ENCODE results near the gene FILIP1. TPM values are rescaled to one million over a fixed set of nuclear protein-coding genes. Genes with fewer than 3 reads are reported as not detected.
A peak's percentile ranks its signal among the peaks of the same experiment; 100 is the strongest.

Gene FILIP1
- total RNA-seq, 4 donors from 2014 or later: 2.2 to 9.3 (median 5.1) TPM

DNA sequence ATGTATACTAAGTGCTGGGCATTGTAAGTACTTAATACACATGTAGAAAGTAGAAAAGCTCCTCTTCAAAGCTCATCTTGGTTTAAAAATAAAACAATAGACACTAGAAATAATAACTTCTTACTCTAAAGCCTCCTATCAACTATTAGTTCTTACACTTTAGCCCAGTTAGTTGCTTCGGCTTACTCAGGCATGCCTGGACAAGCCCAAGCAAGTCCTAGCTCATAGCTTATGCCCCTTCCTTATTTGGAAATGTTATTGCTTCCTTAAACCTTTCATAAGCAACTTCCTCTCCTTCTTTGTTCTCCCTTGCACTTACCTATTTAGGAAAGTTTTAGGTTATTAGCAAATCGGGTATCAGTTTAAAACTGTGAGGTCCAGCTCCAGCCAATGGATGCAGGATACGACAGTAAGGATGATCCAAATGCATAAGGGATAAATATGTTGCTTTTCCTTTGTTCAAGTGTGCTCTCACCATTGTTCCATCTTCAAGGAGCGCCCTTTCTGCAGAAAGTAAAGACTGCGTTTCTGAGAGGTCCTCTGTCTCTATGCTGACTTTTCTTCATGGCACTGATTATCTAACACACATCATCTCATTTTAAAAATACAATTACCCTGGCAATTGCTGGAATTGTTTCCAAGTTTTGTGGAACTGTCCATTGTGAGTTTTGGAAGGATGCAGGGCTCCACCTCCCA, 221.3 kb downstream of the FILIP1 start:
- Histone ChIP-seq H3K9me3 (no peaks in the 10 kb centered on the region), H3K4me1 (peaks cover 9 to 35% of the 10 kb centered on the region in 2 donors), H3K27ac (peak overlapping the region in 2 of 3 donors; percentile 3 to 12), H3K27me3 (no peaks in the 10 kb centered on the region), H3K4me3 (replicated peaks in 1 of 3) (no peak overlapping the region), H3K36me3 (no peaks in the 10 kb centered on the region)
- TF ChIP-seq POLR2A (IDR thresholded peaks at IDR 0.05): no peak
- TF ChIP-seq, protein P1, sequence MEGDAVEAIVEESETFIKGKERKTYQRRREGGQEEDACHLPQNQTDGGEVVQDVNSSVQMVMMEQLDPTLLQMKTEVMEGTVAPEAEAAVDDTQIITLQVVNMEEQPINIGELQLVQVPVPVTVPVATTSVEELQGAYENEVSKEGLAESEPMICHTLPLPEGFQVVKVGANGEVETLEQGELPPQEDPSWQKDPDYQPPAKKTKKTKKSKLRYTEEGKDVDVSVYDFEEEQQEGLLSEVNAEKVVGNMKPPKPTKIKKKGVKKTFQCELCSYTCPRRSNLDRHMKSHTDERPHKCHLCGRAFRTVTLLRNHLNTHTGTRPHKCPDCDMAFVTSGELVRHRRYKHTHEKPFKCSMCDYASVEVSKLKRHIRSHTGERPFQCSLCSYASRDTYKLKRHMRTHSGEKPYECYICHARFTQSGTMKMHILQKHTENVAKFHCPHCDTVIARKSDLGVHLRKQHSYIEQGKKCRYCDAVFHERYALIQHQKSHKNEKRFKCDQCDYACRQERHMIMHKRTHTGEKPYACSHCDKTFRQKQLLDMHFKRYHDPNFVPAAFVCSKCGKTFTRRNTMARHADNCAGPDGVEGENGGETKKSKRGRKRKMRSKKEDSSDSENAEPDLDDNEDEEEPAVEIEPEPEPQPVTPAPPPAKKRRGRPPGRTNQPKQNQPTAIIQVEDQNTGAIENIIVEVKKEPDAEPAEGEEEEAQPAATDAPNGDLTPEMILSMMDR (IDR thresholded peaks at IDR 0.05): no peak
- WGBS, 2 donors: 90 to 92% methylated on average over 5 of the region's 5 CpGs
- peak in 1 of 2 donors; percentile 24 for DNase-seq
- intact Hi-C loops (cut with DNase I): no loop called here

DNA sequence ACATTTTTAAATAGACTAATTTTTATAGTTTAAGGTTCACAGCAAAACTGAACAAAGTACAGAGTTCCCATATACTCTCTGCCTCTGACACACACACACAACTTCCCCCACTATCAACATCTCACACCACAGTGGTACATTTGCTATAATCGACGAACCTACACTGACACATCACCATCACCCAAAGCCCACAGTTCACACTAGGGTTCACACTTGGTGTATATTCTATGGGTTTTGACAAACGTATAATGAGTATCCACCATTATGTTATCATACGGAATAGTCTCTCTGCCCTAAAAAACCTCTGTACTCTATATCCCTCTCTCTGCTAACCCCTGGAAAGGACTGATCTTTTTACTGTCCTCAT, 224.6 kb downstream of the FILIP1 start:
- no peaks in the 10 kb centered on the region for H3K9me3 ChIP-seq
- no peaks in the 10 kb centered on the region for H3K27me3 ChIP-seq
- TF ChIP-seq, protein P1 (IDR thresholded peaks at IDR 0.05): no peak
- no peak for TF ChIP-seq POLR2A (IDR thresholded peaks at IDR 0.05)
- H3K4me1 ChIP-seq: peaks cover 19 to 26% of the 10 kb centered on the region in 2 donors
- 91 to 95% methylated on average over 4 of the region's 4 CpGs for WGBS, 2 donors
- H3K4me3 ChIP-seq (replicated peaks in 1 of 3): no peak overlapping the region
- DNase-seq: no peak
- H3K27ac ChIP-seq: no peak overlapping the region
- intact Hi-C loops (cut with DNase I): loop anchor here (10.0 kb wide), 1 partner anchor 256 kb away; no protein-coding TSS in a partner anchor
- peaks cover 0 to 4% of the 10 kb centered on the region in 2 donors for H3K36me3 ChIP-seq

DNA sequence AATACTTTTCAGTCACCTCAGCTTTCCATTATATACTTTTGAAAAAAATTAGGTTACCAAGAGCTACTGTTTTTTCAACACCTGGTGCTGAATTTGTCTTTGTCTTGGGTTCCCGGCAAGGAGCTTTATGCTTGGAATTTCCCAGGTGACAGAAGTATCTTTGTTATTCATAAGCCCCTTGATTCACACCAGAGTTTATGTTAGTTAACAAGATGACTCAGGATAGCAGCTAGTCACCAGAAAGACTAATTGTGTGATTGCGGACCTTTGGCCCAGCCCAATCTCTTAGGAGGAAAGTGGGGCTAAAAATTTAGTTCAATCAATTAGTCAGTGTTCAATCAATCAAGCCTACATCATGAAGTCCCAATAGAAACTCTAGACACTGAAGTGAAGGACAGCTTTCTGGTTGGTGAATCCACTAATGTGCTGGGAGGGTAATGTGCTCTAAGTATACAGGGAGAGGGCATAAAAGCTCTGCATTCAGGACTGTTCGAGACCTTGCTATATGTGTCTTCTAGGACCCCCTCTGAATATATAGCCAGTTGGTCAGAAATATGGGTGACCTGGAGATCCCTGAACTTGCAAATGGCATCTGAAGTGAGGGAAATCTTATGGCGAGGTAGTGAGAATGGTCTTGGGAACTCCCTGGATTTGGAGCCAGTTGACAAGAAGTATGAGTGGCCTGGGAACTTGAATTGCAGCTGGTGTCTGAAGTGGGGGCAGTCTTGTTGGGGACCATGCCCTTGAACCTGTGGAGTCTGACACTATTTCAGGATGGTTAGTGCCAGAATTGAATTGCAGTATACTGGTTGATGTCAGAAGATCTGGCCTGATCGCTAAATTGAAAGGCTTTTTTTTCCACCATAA, 225.2 kb downstream of the FILIP1 start:
- Histone ChIP-seq H3K36me3 (peaks cover 0 to 5% of the 10 kb centered on the region in 2 donors), H3K27me3 (no peaks in the 10 kb centered on the region), H3K4me3 (replicated peaks in 1 of 3) (no peak overlapping the region), H3K4me1 (peaks cover 17 to 26% of the 10 kb centered on the region in 2 donors), H3K27ac (peak overlapping the region in 2 of 3 donors; percentile 10 to 24), H3K9me3 (no peaks in the 10 kb centered on the region)
- no peak for DNase-seq
- no peak for TF ChIP-seq POLR2A (IDR thresholded peaks at IDR 0.05)
- TF ChIP-seq, protein P1 (IDR thresholded peaks at IDR 0.05): no peak
- intact Hi-C loops (cut with DNase I): loop anchor here (10.0 kb wide), 1 partner anchor 256 kb away; no protein-coding TSS in a partner anchor
- WGBS, 2 donors: 73 to 82% methylated on average over 5 of the region's 5 CpGs

DNA sequence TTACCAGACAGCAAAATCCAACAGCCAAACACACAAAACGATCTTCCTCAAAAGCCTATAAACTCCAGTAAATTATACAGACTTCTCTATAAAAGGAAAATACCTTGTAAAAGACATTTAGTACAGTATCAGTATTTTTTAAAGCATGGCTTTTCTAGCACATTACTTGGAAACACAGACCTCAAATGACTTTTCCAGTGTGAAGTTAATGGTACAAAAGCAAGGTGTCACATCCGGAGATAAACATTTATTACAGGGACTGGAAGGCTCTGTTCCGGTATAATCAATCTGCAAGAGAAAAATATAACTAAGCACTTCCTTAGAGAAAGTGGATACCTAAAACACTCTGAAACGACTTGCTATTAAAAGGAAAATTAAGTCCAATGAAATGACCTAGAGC, 226.1 kb downstream of the FILIP1 start:
- no peak for DNase-seq
- intact Hi-C loops (cut with DNase I): loop anchor here (10.0 kb wide), 1 partner anchor 257 kb away; no protein-coding TSS in a partner anchor
- TF ChIP-seq POLR2A (IDR thresholded peaks at IDR 0.05): no peak
- TF ChIP-seq, protein P1 (IDR thresholded peaks at IDR 0.05): no peak
- Histone ChIP-seq H3K4me3 (replicated peaks in 1 of 3) (no peak overlapping the region), H3K36me3 (peaks cover 0 to 5% of the 10 kb centered on the region in 2 donors), H3K4me1 (peaks cover 15 to 26% of the 10 kb centered on the region in 2 donors), H3K27ac (peak overlapping the region in 2 of 3 donors; percentile 10 to 24), H3K27me3 (no peaks in the 10 kb centered on the region), H3K9me3 (no peaks in the 10 kb centered on the region)
- 61 to 72% methylated on average over 4 of the region's 4 CpGs for WGBS, 2 donors
